Measurements from ENCODE around the gene THG1L. TPM values are rescaled to one million over a fixed set of nuclear protein-coding genes. Genes with fewer than 3 reads are reported as not detected.

THG1L gene
- total and polyA plus RNA-seq, 2 of the 13 experiments (the other 11 are each of a cell fraction or from before 2014, with no cell fraction given): 16.6 to 17.2 TPM

DNA sequence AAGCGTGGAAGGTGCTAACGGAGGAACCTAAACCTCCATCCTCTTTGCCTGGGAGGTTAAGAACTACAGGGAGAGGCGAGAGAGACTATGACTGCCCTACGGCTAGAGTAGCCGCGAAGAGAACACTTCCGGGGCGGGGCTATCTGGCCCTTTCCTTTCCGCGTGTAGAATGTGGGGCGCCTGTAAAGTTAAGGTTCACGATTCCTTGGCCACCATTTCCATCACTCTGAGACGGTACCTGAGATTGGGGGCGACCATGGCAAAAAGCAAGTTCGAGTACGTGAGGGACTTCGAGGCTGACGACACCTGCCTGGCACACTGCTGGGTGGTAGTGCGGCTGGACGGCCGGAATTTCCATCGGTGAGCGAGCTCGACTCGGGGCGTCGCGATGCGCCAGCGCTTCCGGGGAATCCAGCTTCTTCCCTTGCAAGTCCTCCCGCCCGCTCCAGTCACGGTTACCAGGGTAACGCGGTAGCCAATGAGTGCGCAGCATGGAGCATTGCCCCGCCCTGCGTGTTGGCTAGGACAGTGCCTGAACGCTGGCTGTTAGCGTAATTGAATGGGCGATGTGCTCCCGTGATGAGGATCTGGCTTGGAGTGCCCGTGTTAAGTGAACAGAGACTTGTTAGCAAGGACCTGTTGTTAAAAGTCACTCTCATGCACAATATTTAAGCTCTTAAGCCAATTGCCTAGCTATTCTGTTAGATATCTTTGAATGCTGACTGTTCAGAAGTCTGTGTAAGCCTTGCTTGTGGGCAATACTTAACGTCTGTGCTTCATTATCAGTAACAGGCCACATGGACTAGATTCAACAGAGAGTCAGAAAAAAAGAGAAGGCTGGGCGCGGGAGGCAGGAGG is at the start of gene THG1L (continued):
- TF ChIP-seq ARNT2 (CRISPR knock-in tag; IDR thresholded peaks at IDR 0.05; ENCODE audit: low read depth) (peak; percentile 90), TBX2 (CRISPR knock-in tag; IDR thresholded peaks at IDR 0.05; ENCODE audit: borderline replicate concordance) (peak; percentile 75), SRY (CRISPR knock-in tag; IDR thresholded peaks at IDR 0.05) (peak; percentile 79; the same call in 1 of the 2 replicates), ISL2 (CRISPR knock-in tag; IDR thresholded peaks at IDR 0.05) (peak; percentile 61; the same call in 1 of the 2 replicates), MEIS1 (CRISPR knock-in tag; IDR thresholded peaks at IDR 0.05; ENCODE audit: borderline replicate concordance) (no peak), THAP7 (CRISPR knock-in tag; IDR thresholded peaks at IDR 0.05) (0 out of 2 replicates have a peak, but pooled peaks have one; percentile 68), ZBTB39 (CRISPR knock-in tag; IDR thresholded peaks at IDR 0.05) (no peak), ZBTB4 (CRISPR knock-in tag; IDR thresholded peaks at IDR 0.05; ENCODE audit: borderline replicate concordance) (peak; percentile 68; the same call in 1 of the 2 replicates), ZFY (CRISPR knock-in tag; IDR thresholded peaks at IDR 0.05) (peak; percentile 80), ZNF256 (CRISPR knock-in tag; conservative IDR thresholded peaks at IDR 0.05) (no peak), CREB3 (CRISPR knock-in tag; IDR thresholded peaks at IDR 0.05) (0 out of 2 replicates have a peak, but pooled peaks have one; percentile 62), MED8 (CRISPR knock-in tag; IDR thresholded peaks at IDR 0.05; ENCODE audit: insufficient replicate concordance) (peak; percentile 31), ZNF205 (CRISPR knock-in tag; IDR thresholded peaks at IDR 0.05) (no peak), HIVEP1 (CRISPR knock-in tag; IDR thresholded peaks at IDR 0.05) (peak; percentile 44; the same call in 1 of the 2 replicates), FOSL2 (CRISPR knock-in tag; IDR thresholded peaks at IDR 0.05) (0 out of 2 replicates have a peak, but pooled peaks have one; percentile 12), ZNF225 (CRISPR knock-in tag; IDR thresholded peaks at IDR 0.05) (peak; percentile 89; the same call in 1 of the 2 replicates), RNF2 (conservative IDR thresholded peaks at IDR 0.05; ENCODE audit: low read depth) (peak; percentile 91), BRF2 (CRISPR knock-in tag; IDR thresholded peaks at IDR 0.05) (0 out of 2 replicates have a peak, but pooled peaks have one; percentile 47)
- TF ChIP-seq, protein P1, sequence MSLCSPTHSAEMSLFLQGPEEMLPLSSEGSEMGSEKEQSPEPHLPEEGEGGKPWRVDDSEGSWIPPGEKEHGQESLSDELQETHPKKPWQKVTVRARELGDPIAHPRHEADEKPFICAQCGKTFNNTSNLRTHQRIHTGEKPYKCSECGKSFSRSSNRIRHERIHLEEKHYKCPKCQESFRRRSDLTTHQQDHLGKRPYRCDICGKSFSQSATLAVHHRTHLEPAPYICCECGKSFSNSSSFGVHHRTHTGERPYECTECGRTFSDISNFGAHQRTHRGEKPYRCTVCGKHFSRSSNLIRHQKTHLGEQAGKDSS (CRISPR knock-in tag; IDR thresholded peaks at IDR 0.05; ENCODE audit: borderline replicate concordance, low read depth): peak; percentile 67; the same call in 1 of the 2 replicates

Measured in HepG2 (cell line).